ENCODE measurements around the gene SNUPN. TPM values are rescaled to one million over a fixed set of nuclear protein-coding genes. Genes with fewer than 3 reads are reported as not detected.

The SNUPN gene
- total and polyA plus RNA-seq, 2 of the 8 experiments (the other 6 are each of a cell fraction or from before 2014, with no cell fraction given), result 13.3 to 28.2 TPM

GRCh38 chr15:75589071-75589470 lies 36.5 kb downstream of the SNUPN start:
- Histone ChIP-seq H2BK5ac (ENCODE audit: low read depth, low read length) (no peak overlapping the region), H3K4me1 (replicated peaks in 1 of 4; ENCODE audit: control insufficient read depth in 3 of 4, insufficient read depth in 4 of 4, low read length in 3 of 4) (no peaks in the 10 kb centered on the region), H2AFZ (ENCODE audit: low read length) (no peak overlapping the region), H2BK120ac (replicated peaks; ENCODE audit: low read depth, low read length) (no peak overlapping the region), H3K27me3 (replicated peaks in 1 of 4; ENCODE audit: control insufficient read depth in 3 of 4, extremely low read depth in 1 of 4, insufficient read depth in 3 of 4, low read length in 3 of 4) (no peaks in the 10 kb centered on the region), H3K14ac (ENCODE audit: insufficient read length) (no peak overlapping the region), H3K4ac (replicated peaks; ENCODE audit: insufficient read length, low read depth, low read length) (no peak overlapping the region), H3K23me2 (ENCODE audit: low read depth, low read length) (no peaks in the 10 kb centered on the region), H3K9ac (replicated peaks in 1 of 4; ENCODE audit: extremely low read depth in 1 of 4, low read depth in 3 of 4, low read length in 3 of 4) (no peak overlapping the region), H3K9me3 (ENCODE audit: insufficient read depth in 2 of 2, low read depth in 1 of 2, low read length in 1 of 2) (no peaks in the 10 kb centered on the region), H3K4me2 (ENCODE audit: insufficient read depth in 1 of 2, low read depth in 2 of 2, low read length in 2 of 2) (no peak overlapping the region), H3K18ac (ENCODE audit: extremely low read depth, low read length) (no peak overlapping the region), H3K56ac (replicated peaks; ENCODE audit: insufficient read length, low read depth, low read length) (no peak overlapping the region), H3K4me3 (ENCODE audit: extremely low read depth in 1 of 4, insufficient read depth in 2 of 4, low read depth in 3 of 4, low read length in 4 of 4) (no peak overlapping the region), H3K23ac (ENCODE audit: insufficient read length) (no peak overlapping the region), H3K79me1 (ENCODE audit: low read depth, low read length) (no peaks in the 10 kb centered on the region), H2BK15ac (ENCODE audit: low read length) (no peak overlapping the region), H2BK12ac (ENCODE audit: low read depth, low read length) (no peak overlapping the region), H3K36me3 (ENCODE audit: control insufficient read depth in 2 of 4, insufficient read depth in 4 of 4, low read length in 3 of 4) (no peaks in the 10 kb centered on the region), H4K8ac (ENCODE audit: extremely low read depth, insufficient read depth, low read length) (no peak overlapping the region), H4K20me1 (replicated peaks in 1 of 2; ENCODE audit: control insufficient read depth in 1 of 2, insufficient read depth in 2 of 2, low read length in 2 of 2) (no peaks in the 10 kb centered on the region), H2AK5ac (ENCODE audit: low read depth, low read length) (no peak overlapping the region), H4K91ac (replicated peaks; ENCODE audit: insufficient read length, low read length) (no peak overlapping the region), H3K27ac (ENCODE audit: low read depth, low read length) (no peak overlapping the region), H4K5ac (ENCODE audit: insufficient read length, low read depth, low read length) (no peak overlapping the region), H3K79me2 (ENCODE audit: control insufficient read depth in 1 of 2, insufficient read depth in 2 of 2, low read length in 2 of 2) (no peaks in the 10 kb centered on the region), H2BK20ac (ENCODE audit: low read length) (no peak overlapping the region)
- ChIA-PET POLR2A (ENCODE audit: partially characterized antibody) (interaction anchor here (1.3 to 2.7 kb wide), 5 partner anchors 8 to 37 kb away, joined by 4 to 9 read pairs (median 4); partner anchors contain the start of genes PTPN9 and SNUPN), CTCF (ENCODE audit: partially characterized antibody) (interaction anchor here (1.1 to 4.2 kb wide), 3 partner anchors 10 to 21 kb away, joined by 3 to 23 read pairs (median 10); no protein-coding TSS in a partner anchor)
- no peak for FAIRE-seq
- WGBS, 2 experiments (ENCODE audit: extremely low coverage in 1 of 2, insufficient coverage in 1 of 2, insufficient read length in 1 of 2, insufficient replicate concordance in 2 of 2, low coverage in 1 of 2, low lambda C conversion rate in 2 of 2, missing lambda C conversion rate in 1 of 2), result 99% methylated on average over 5 of the region's 5 CpGs; no CpG with 5 or more reads in 1 of the 2 experiments
- no peak for DNase-seq (ENCODE audit: low read depth in 1 of 2, low spot score in 2 of 2)
- TF ChIP-seq NANOG (IDR thresholded peaks at IDR 0.05; ENCODE audit: insufficient read depth, low read depth, low read length, poor library complexity, severe bottlenecking), result no peak
- TF ChIP-seq, protein P1, sequence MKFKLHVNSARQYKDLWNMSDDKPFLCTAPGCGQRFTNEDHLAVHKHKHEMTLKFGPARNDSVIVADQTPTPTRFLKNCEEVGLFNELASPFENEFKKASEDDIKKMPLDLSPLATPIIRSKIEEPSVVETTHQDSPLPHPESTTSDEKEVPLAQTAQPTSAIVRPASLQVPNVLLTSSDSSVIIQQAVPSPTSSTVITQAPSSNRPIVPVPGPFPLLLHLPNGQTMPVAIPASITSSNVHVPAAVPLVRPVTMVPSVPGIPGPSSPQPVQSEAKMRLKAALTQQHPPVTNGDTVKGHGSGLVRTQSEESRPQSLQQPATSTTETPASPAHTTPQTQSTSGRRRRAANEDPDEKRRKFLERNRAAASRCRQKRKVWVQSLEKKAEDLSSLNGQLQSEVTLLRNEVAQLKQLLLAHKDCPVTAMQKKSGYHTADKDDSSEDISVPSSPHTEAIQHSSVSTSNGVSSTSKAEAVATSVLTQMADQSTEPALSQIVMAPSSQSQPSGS (IDR thresholded peaks at IDR 0.05; ENCODE audit: low read length), result no peak
- no peak for TF ChIP-seq EGR1 (IDR thresholded peaks at IDR 0.05; ENCODE audit: borderline replicate concordance, low read depth, low read length)
- TF ChIP-seq MAFK (IDR thresholded peaks at IDR 0.05; ENCODE audit: low read depth, low read length), result no peak
- no peak for TF ChIP-seq CEBPB (IDR thresholded peaks at IDR 0.05; ENCODE audit: low read depth, low read length)
- no peak for TF ChIP-seq TEAD4 (IDR thresholded peaks at IDR 0.05; ENCODE audit: low read depth, low read length)
- TF ChIP-seq ASH2L (IDR thresholded peaks at IDR 0.05; ENCODE audit: low read length), result no peak
- TF ChIP-seq HDAC6 (IDR thresholded peaks at IDR 0.05; ENCODE audit: low read depth, low read length), result no peak
- no peak for TF ChIP-seq RAD21 (IDR thresholded peaks at IDR 0.05 in 1 of 2, conservative IDR thresholded peaks at IDR 0.05 in 1 of 2; ENCODE audit: low read depth in 2 of 2, low read length in 2 of 2)
- no peak for TF ChIP-seq SP2 (IDR thresholded peaks at IDR 0.05; ENCODE audit: low read length)
- no peak for TF ChIP-seq JUN (IDR thresholded peaks at IDR 0.05; ENCODE audit: low read depth, low read length)
- no peak for TF ChIP-seq RFX5 (IDR thresholded peaks at IDR 0.05; ENCODE audit: borderline replicate concordance, low read depth, low read length)
- no peak for TF ChIP-seq FOSL1 (IDR thresholded peaks at IDR 0.05; ENCODE audit: insufficient read depth, low read depth, low read length)

Data from H1 (cell line).